Gastrocnemius medialis (tissue), 4 donors: ENCODE data around the gene ABCC4. TPM values are rescaled to one million over a fixed set of nuclear protein-coding genes. Genes with fewer than 3 reads are reported as not detected.
"Not testable (repeated sequence)": the region's sequence is repeated elsewhere in the genome, so short reads cannot be mapped to it uniquely, and the experiment has no call there.

Source experiments
- ATAC-seq, 2 donors: fragments of 150-250 bp; one replicate each; pipeline ENCODE4 v1.9.1; 2016
- DNase-seq, 2 donors: peaks; one replicate each; pipeline ENCODE4 v3.0.0-alpha.2; 2019
- H3K27ac ChIP-seq, 4 donors: fragments of 200-600 bp; sonication (generic); 1 replicate in 1 of 4; 2 replicates in 3 of 4; pipeline ENCODE4 v1.5.1; 2016 to 2018; ENCODE audit warnings: mild to moderate bottlenecking in 2 of 4, moderate library complexity in 1 of 4
- H3K27me3 ChIP-seq, 3 donors: fragments of 200-600 bp; sonication (generic) in 2 of 3; 1 replicate in 1 of 3; 2 replicates in 2 of 3; pipeline versions ENCODE4 v1.5.1 to v1.6.0; 2016 to 2019; ENCODE audit warnings: mild to moderate bottlenecking in 1 of 3, moderate library complexity in 1 of 3
- H3K36me3 ChIP-seq, 2 donors: fragments of 200-600 bp; sonication (generic) in 1 of 2; one replicate each; pipeline ENCODE4 v1.5.1; 2017 to 2018
- H3K4me1 ChIP-seq, 2 donors: fragments of 200-600 bp; sonication (generic) in 1 of 2; one replicate each; pipeline ENCODE4 v1.5.1; 2016 to 2017; ENCODE audit warnings: mild to moderate bottlenecking in 2 of 2
- H3K4me3 ChIP-seq, 4 donors: fragments of 200-600 bp; sonication (generic) in 3 of 4; 1 replicate in 1 of 4; 2 replicates in 3 of 4; pipeline ENCODE4 v1.5.1; 2016 to 2019; ENCODE audit warnings: mild to moderate bottlenecking in 2 of 4
- H3K9me3 ChIP-seq, 3 donors: fragments of 200-600 bp; sonication (generic) in 2 of 3; 1 replicate in 1 of 3; 2 replicates in 2 of 3; pipeline ENCODE4 v1.5.1; 2016 to 2019
- CTCF ChIP-seq, 5 experiments: fragments of 450-650 bp in 3 of 5; fragments of 200-600 bp in 2 of 5; sonication (generic) in 2 of 5; IDR thresholded peaks in 4 of 5; conservative IDR thresholded peaks in 1 of 5; 1 replicate in 4 of 5; 2 replicates in 1 of 5; pipeline ENCODE4 v1.5.1; 2016 to 2019; ENCODE audit warnings: antibody characterized with exemption in 5 of 5, mild to moderate bottlenecking in 3 of 5, moderate library complexity in 3 of 5
- POLR2A ChIP-seq, 2 donors: fragments of 450-650 bp; IDR thresholded peaks; one replicate each; pipeline ENCODE4 v1.6.1; 2017; ENCODE audit warnings: antibody characterized with exemption in 2 of 2, mild to moderate bottlenecking in 2 of 2, moderate library complexity in 2 of 2
- in situ Hi-C, 4 donors: fragments of 200-750 bp; cut with MboI; loops; one replicate each; pipeline versions ENCODE4 v1.15.0 to v1.8.0; 2017; ENCODE audit warnings: low sequenced_read_pairs in 4 of 4
- intact Hi-C: fragments of 100-400 bp; cut with DNase I; formaldehyde crosslinking; loops from one replicate; pipeline ENCODE4 v1.15.1; 2023; ENCODE audit warnings: low total_unique reads
- total RNA-seq, 4 donors: library from RNA; depleted of rRNA; stranded (reverse); fragments of >200 nt; gene quantifications; one replicate each; pipeline versions ENCODE4 v1.1.0 to v1.2.3, GENCODE V29; 2016

ABCC4 gene
- total RNA-seq, 4 donors from 2014 or later = 5.4 to 16.2 (median 11.9) TPM

GRCh38 chr13:95269756-95270155, 31.5 kb downstream of the ABCC4 start:
- no peak overlapping the region for H3K4me3 ChIP-seq
- in situ Hi-C loops = no loop called here
- no peak for ATAC-seq

GRCh38 chr13:95268343-95269065, 32.7 kb downstream of the ABCC4 start:
- H3K36me3 ChIP-seq, intact Hi-C loops, ATAC-seq, H3K4me3 ChIP-seq, in situ Hi-C loops, H3K9me3 ChIP-seq, DNase-seq, H3K27me3 ChIP-seq: not testable (repeated sequence)
- peak overlapping the region; percentile 83 to 93 (median 89) for H3K27ac ChIP-seq
- peaks cover 8 to 20% of the 10 kb centered on the region in 2 donors for H3K4me1 ChIP-seq

More at GRCh38 chr13:95269756-95270155, 31.5 kb downstream of the ABCC4 start:
- no peak for DNase-seq
- no peak for TF ChIP-seq CTCF (IDR thresholded peaks at IDR 0.05 in 4 of 5, conservative IDR thresholded peaks at IDR 0.05 in 1 of 5)
- no peak for TF ChIP-seq POLR2A (IDR thresholded peaks at IDR 0.05)
- no peaks in the 10 kb centered on the region for H3K36me3 ChIP-seq
- no peaks in the 10 kb centered on the region for H3K9me3 ChIP-seq
- H3K27me3 ChIP-seq = no peaks in the 10 kb centered on the region
- peak overlapping the region; percentile 83 to 93 (median 89) for H3K27ac ChIP-seq
- intact Hi-C loops = loop anchor here (2.0 kb wide), 2 partner anchors 13 to 31 kb away; partner anchors contain the start of gene ABCC4
- peaks cover 14 to 27% of the 10 kb centered on the region in 2 donors for H3K4me1 ChIP-seq

- H3K27me3 ChIP-seq = no peaks in the 10 kb centered on the region
- peaks cover 8 to 20% of the 10 kb centered on the region in 2 donors for H3K4me1 ChIP-seq
- H3K9me3 ChIP-seq = no peaks in the 10 kb centered on the region
- in situ Hi-C loops (no loop called here), intact Hi-C loops (no loop called here)
- H3K27ac ChIP-seq = peak overlapping the region; percentile 83 to 93 (median 89)
- no peaks in the 10 kb centered on the region for H3K36me3 ChIP-seq
- DNase-seq (no peak), ATAC-seq (no peak)
- TF ChIP-seq POLR2A (IDR thresholded peaks at IDR 0.05) (no peak), CTCF (IDR thresholded peaks at IDR 0.05 in 4 of 5, conservative IDR thresholded peaks at IDR 0.05 in 1 of 5) (no peak)
- H3K4me3 ChIP-seq = no peak overlapping the region
These were observed 33.4 kb downstream of the ABCC4 start for GRCh38 chr13:95267662-95268342.

GRCh38 chr13:95264225-95264624, 37.0 kb downstream of the ABCC4 start:
- Histone ChIP-seq H3K27me3 (no peaks in the 10 kb centered on the region), H3K36me3 (no peaks in the 10 kb centered on the region), H3K9me3 (no peaks in the 10 kb centered on the region), H3K4me1 (no peaks in the 10 kb centered on the region), H3K27ac (no peak overlapping the region), H3K4me3 (no peak overlapping the region)
- ATAC-seq = no peak
- TF ChIP-seq POLR2A (IDR thresholded peaks at IDR 0.05) (no peak), CTCF (IDR thresholded peaks at IDR 0.05 in 4 of 5, conservative IDR thresholded peaks at IDR 0.05 in 1 of 5) (no peak)
- in situ Hi-C loops = no loop called here
- intact Hi-C loops = no loop called here
- no peak for DNase-seq

GRCh38 chr13:95262837-95263384, 38.3 kb downstream of the ABCC4 start:
- ATAC-seq = no peak
- in situ Hi-C loops = no loop called here

More at GRCh38 chr13:95262837-95263384, 38.3 kb downstream of the ABCC4 start:
- Histone ChIP-seq H3K27ac (no peak overlapping the region), H3K9me3 (no peaks in the 10 kb centered on the region), H3K27me3 (no peaks in the 10 kb centered on the region), H3K4me3 (no peak overlapping the region), H3K4me1 (no peaks in the 10 kb centered on the region), H3K36me3 (no peaks in the 10 kb centered on the region)
- TF ChIP-seq CTCF (IDR thresholded peaks at IDR 0.05 in 4 of 5, conservative IDR thresholded peaks at IDR 0.05 in 1 of 5) (no peak), POLR2A (IDR thresholded peaks at IDR 0.05) (no peak)
- intact Hi-C loops = no loop called here
- no peak for DNase-seq
